H1 (cell line): ENCODE data around the gene PBX1. TPM values are rescaled to one million over a fixed set of nuclear protein-coding genes. Genes with fewer than 3 reads are reported as not detected.

ENCODE experiments used
- CTCF ChIA-PET: fragments of 300-600 bp; sonication (Branson Sonifier 250); formaldehyde crosslinking; loops from one replicate; lab custom pipeline; 2021; ENCODE audit not compliant: partially characterized antibody; lab: Charles Lee
- POLR2A ChIA-PET: fragments of 300-600 bp; sonication (Branson Sonifier 250); formaldehyde crosslinking; loops from one replicate; lab custom pipeline; 2021; ENCODE audit warnings: inconsistent platforms; ENCODE audit not compliant: partially characterized antibody; lab: Charles Lee
- DNase-seq, 2 experiments: peaks; one replicate each; pipeline versions ENCODE4 v3.0.0 to v3.0.0-alpha.2; 2010 to 2022; ENCODE audit warnings: low spot score in 2 of 2, low read depth in 1 of 2, mixed read lengths in 1 of 2
- FAIRE-seq: peaks from 2 replicates; lab custom pipeline; 2011; peaks lifted over from hg19 to GRCh38; lab: Jason Lieb, UNC
- H2AFZ ChIP-seq: 2 replicates; pipeline ENCODE4 v1.8.1; 2012; ENCODE audit warnings: low read length, inconsistent platforms
- H2AK5ac ChIP-seq: 2 replicates; pipeline ENCODE4 v1.6.1; 2013; ENCODE audit warnings: low read depth, low read length
- H2BK120ac ChIP-seq: replicated peaks from 2 replicates; pipeline ENCODE3; 2013; ENCODE audit warnings: low read depth, low read length, inconsistent platforms
- H2BK12ac ChIP-seq: 2 replicates; pipeline ENCODE4 v1.6.1; 2013; ENCODE audit warnings: low read depth, low read length
- H2BK15ac ChIP-seq: 2 replicates; pipeline ENCODE4 v1.6.1; 2013; ENCODE audit warnings: low read length
- H2BK20ac ChIP-seq: 2 replicates; pipeline ENCODE4 v1.6.1; 2013; ENCODE audit warnings: low read length
- H2BK5ac ChIP-seq: 2 replicates; pipeline ENCODE4 v1.6.1; 2013; ENCODE audit warnings: low read depth, low read length
- H3K14ac ChIP-seq: 2 replicates; pipeline ENCODE4 v1.6.1; 2013; ENCODE audit warnings: inconsistent platforms; ENCODE audit not compliant: insufficient read length
- H3K18ac ChIP-seq: 2 replicates; pipeline ENCODE4 v1.6.1; 2013; ENCODE audit warnings: low read length; ENCODE audit errors: extremely low read depth
- H3K23ac ChIP-seq: 2 replicates; pipeline ENCODE4 v1.6.1; 2013; ENCODE audit warnings: inconsistent platforms; ENCODE audit not compliant: insufficient read length
- H3K23me2 ChIP-seq: 2 replicates; pipeline ENCODE4 v1.6.1; 2013; ENCODE audit warnings: low read depth, low read length
- H3K27ac ChIP-seq: 2 replicates; pipeline ENCODE4 v1.6.1; 2011; ENCODE audit warnings: low read depth, low read length, inconsistent platforms
- H3K27me3 ChIP-seq, 4 experiments: replicated peaks in 1 of 4; 1 replicate in 1 of 4; 2 replicates in 3 of 4; pipeline versions ENCODE4 v1.6.1 to v1.8.1; 2011 to 2013; ENCODE audit warnings: low read length in 3 of 4, mild to moderate bottlenecking in 3 of 4, inconsistent platforms in 2 of 4, mixed read lengths in 2 of 4, moderate library complexity in 1 of 4; ENCODE audit not compliant: control insufficient read depth in 3 of 4, insufficient read depth in 3 of 4; ENCODE audit errors: extremely low read depth in 1 of 4
- H3K36me3 ChIP-seq, 4 experiments: 2 replicates each; pipeline versions ENCODE4 v1.6.1 to v1.8.1; 2011 to 2013; ENCODE audit warnings: mild to moderate bottlenecking in 4 of 4, low read length in 3 of 4, moderate library complexity in 2 of 4, control low read depth in 1 of 4, inconsistent platforms in 1 of 4; ENCODE audit not compliant: insufficient read depth in 4 of 4, control insufficient read depth in 2 of 4
- H3K4ac ChIP-seq: replicated peaks from 2 replicates; pipeline ENCODE3; 2013; ENCODE audit warnings: low read length, low read depth, mixed read lengths, inconsistent platforms; ENCODE audit not compliant: insufficient read length
- H3K4me1 ChIP-seq, 4 experiments: replicated peaks in 1 of 4; 1 replicate in 1 of 4; 2 replicates in 3 of 4; pipeline versions ENCODE4 v1.6.1 to v1.8.1; 2011 to 2013; ENCODE audit warnings: low read length in 3 of 4, inconsistent platforms in 2 of 4, mixed read lengths in 1 of 4; ENCODE audit not compliant: insufficient read depth in 4 of 4, control insufficient read depth in 3 of 4
- H3K4me2 ChIP-seq, 2 experiments: 2 replicates each; pipeline versions ENCODE4 v1.6.1 to v1.8.1; 2011 to 2013; ENCODE audit warnings: low read depth in 2 of 2, low read length in 2 of 2, control low read depth in 1 of 2, inconsistent platforms in 1 of 2, mild to moderate bottlenecking in 1 of 2; ENCODE audit not compliant: insufficient read depth in 1 of 2
- H3K4me3 ChIP-seq, 4 experiments: fragments of 200-600, 300-600 bp in 1 of 4; sonication (generic), shearing (Covaris generic), sonication (Bioruptor Twin) in 1 of 4; 2 replicates each; pipeline versions ENCODE4 v1.5.1 to v1.8.1; 2011 to 2016; ENCODE audit warnings: low read length in 4 of 4, low read depth in 3 of 4, control low read depth in 2 of 4, inconsistent platforms in 2 of 4, mild to moderate bottlenecking in 2 of 4, mixed read lengths in 1 of 4, moderate library complexity in 1 of 4; ENCODE audit not compliant: insufficient read depth in 2 of 4; ENCODE audit errors: extremely low read depth in 1 of 4
- H3K56ac ChIP-seq: replicated peaks from 2 replicates; pipeline ENCODE3; 2013; ENCODE audit warnings: low read depth, mild to moderate bottlenecking, mixed read lengths, low read length, inconsistent platforms; ENCODE audit not compliant: insufficient read length
- H3K79me1 ChIP-seq: 2 replicates; pipeline ENCODE4 v1.6.1; 2013; ENCODE audit warnings: low read depth, low read length, control low read depth
- H3K79me2 ChIP-seq, 2 experiments: 2 replicates each; pipeline versions ENCODE4 v1.6.1 to v1.8.1; 2012 to 2013; ENCODE audit warnings: low read length in 2 of 2, mild to moderate bottlenecking in 2 of 2, inconsistent platforms in 1 of 2; ENCODE audit not compliant: insufficient read depth in 2 of 2, control insufficient read depth in 1 of 2
- H3K9ac ChIP-seq, 4 experiments: replicated peaks in 1 of 4; 1 replicate in 1 of 4; 2 replicates in 3 of 4; pipeline versions ENCODE4 v1.6.1 to v1.8.1; 2011 to 2013; ENCODE audit warnings: low read depth in 3 of 4, low read length in 3 of 4, control low read depth in 2 of 4, mild to moderate bottlenecking in 2 of 4, moderate library complexity in 2 of 4, inconsistent platforms in 1 of 4; ENCODE audit errors: extremely low read depth in 1 of 4
- H3K9me3 ChIP-seq, 2 experiments: 2 replicates each; pipeline versions ENCODE4 v1.6.1 to v1.8.1; 2012 to 2013; ENCODE audit warnings: mild to moderate bottlenecking in 2 of 2, moderate library complexity in 2 of 2, control low read depth in 1 of 2, inconsistent platforms in 1 of 2, low read depth in 1 of 2, low read length in 1 of 2, mixed read lengths in 1 of 2; ENCODE audit not compliant: insufficient read depth in 2 of 2
- H4K20me1 ChIP-seq, 2 experiments: replicated peaks in 1 of 2; 2 replicates each; pipeline versions ENCODE3 to v1.8.1; 2011 to 2013; ENCODE audit warnings: inconsistent platforms in 2 of 2, low read length in 2 of 2, mild to moderate bottlenecking in 1 of 2; ENCODE audit not compliant: insufficient read depth in 2 of 2, control insufficient read depth in 1 of 2
- H4K5ac ChIP-seq: 2 replicates; pipeline ENCODE4 v1.6.1; 2013; ENCODE audit warnings: low read length, low read depth, mixed read lengths, inconsistent platforms; ENCODE audit not compliant: insufficient read length
- H4K8ac ChIP-seq: 2 replicates; pipeline ENCODE4 v1.8.0; 2013; ENCODE audit warnings: mild to moderate bottlenecking, moderate library complexity, low read length, inconsistent platforms; ENCODE audit not compliant: insufficient read depth; ENCODE audit errors: extremely low read depth
- H4K91ac ChIP-seq: replicated peaks from 2 replicates; pipeline ENCODE3; 2013; ENCODE audit warnings: low read length, mixed read lengths, inconsistent platforms; ENCODE audit not compliant: insufficient read length
- CBX8 ChIP-seq: fragments of 300-800, 300-1000 bp; sonication (generic); IDR thresholded peaks from 2 replicates; pipeline ENCODE4 v1.7.1; 2016; ENCODE audit warnings: low read depth, low read length, borderline replicate concordance
- MAFK ChIP-seq: IDR thresholded peaks from 2 replicates; pipeline ENCODE4 v1.6.1; 2012; ENCODE audit warnings: low read depth, mild to moderate bottlenecking, improper control_type of control experiment, low read length
- WGBS, 2 experiments: shearing (Covaris generic) in 1 of 2; methylation state at CpG; one replicate each; pipeline versions ENCODE4 v1.1.6 to v1.1.7; 2013 to 2015; ENCODE audit warnings: low lambda C conversion rate in 2 of 2, mixed read lengths in 2 of 2, inconsistent platforms in 1 of 2, low coverage in 1 of 2, missing lambda C conversion rate in 1 of 2; ENCODE audit not compliant: insufficient replicate concordance in 2 of 2, insufficient coverage in 1 of 2, insufficient read length in 1 of 2; ENCODE audit errors: extremely low coverage in 1 of 2, missing lambda C conversion rate in 1 of 2; 5-methylcytosine and 5-hydroxymethylcytosine counted together
- polyA plus RNA-seq, 7 experiments: library from polyadenylated mRNA; depleted of rRNA in 3 of 7; stranded (reverse) in 5 of 7; unstranded in 2 of 7; fragments of >200 nt in 5 of 7; fragments of 200-250 nt in 2 of 7; gene quantifications; 1 replicate in 5 of 7; 2 replicates in 1 of 7; 4 replicates in 1 of 7; pipeline versions ENCODE4 v1.2.1 to v1.2.3, GENCODE V29; 2011 to 2013; ENCODE audit warnings: missing spikeins in 2 of 7, mixed read lengths in 2 of 7
- total RNA-seq: library from RNA; stranded (reverse); fragmentation: NEBNext Ultra II Directional; extraction: Animal tissue kit (Norgen Biotek cat#: 25700); gene quantifications from 2 replicates; pipeline ENCODE4 v1.2.1, GENCODE V29; 2021

Gene PBX1
- total and polyA plus RNA-seq, 2 of the 8 experiments (the other 6 are each of a cell fraction or from before 2014, with no cell fraction given) = 87.4 to 124 TPM

DNA sequence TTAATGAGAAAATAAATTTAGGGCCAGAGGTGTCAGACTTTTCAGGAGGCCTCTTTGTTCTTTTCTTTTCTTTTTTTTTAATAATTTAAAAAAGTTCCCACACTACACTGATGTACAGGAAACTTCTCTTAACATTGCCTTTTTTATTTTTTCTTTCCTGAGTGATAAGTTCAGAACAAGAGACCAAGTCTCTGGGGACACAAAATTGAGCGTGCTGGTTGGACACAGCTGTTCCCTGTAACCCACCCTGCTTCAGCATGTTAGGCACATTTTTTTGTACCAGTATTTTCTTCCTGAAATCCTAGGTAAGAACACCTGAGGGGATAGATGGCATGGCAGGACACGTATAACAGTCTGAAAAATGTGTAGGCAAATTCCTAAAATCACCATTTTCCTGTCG, 50.1 kb downstream of the PBX1 start:
- Histone ChIP-seq H3K4me2 (no peak overlapping the region), H3K4me1 (peaks cover 20 to 60% (median 49%) of the 10 kb centered on the region in 4 experiments), H2BK20ac (no peak overlapping the region), H3K79me2 (peaks cover 17 to 93% of the 10 kb centered on the region in 2 experiments), H3K36me3 (peaks cover 0 to 5% (median 4%) of the 10 kb centered on the region in 4 experiments; a peak in 4 of 8 replicates), H3K56ac (no peak overlapping the region), H2BK15ac (no peak overlapping the region), H2BK120ac (no peak overlapping the region), H3K23ac (no peak overlapping the region), H4K20me1 (peaks cover 30 to 32% of the 10 kb centered on the region in 2 experiments), H3K4me3 (no peak overlapping the region), H2AK5ac (no peak overlapping the region), H2BK5ac (no peak overlapping the region), H3K27ac (no peak overlapping the region), H2BK12ac (no peak overlapping the region), H3K4ac (no peak overlapping the region), H4K5ac (no peak overlapping the region), H3K23me2 (no peaks in the 10 kb centered on the region; the same call in none of the 2 replicates), H3K9me3 (no peaks in the 10 kb centered on the region), H3K79me1 (peaks cover 5% of the 10 kb centered on the region), H3K27me3 (no peaks in the 10 kb centered on the region), H3K9ac (no peak overlapping the region), H4K8ac (no peak overlapping the region), H4K91ac (no peak overlapping the region), H3K18ac (no peak overlapping the region; the same call in 1 of the 2 replicates), H2AFZ (no peak overlapping the region), H3K14ac (no peak overlapping the region)
- DNase-seq (no peak), FAIRE-seq (no peak)
- ChIA-PET CTCF (interaction anchor here (0.7 kb wide), 1 partner anchor 14 kb away, joined by 3 read pairs; no protein-coding TSS in a partner anchor), POLR2A (interaction anchor here (0.9 to 1.5 kb wide), 2 partner anchors 13 to 50 kb away, joined by 3 to 4 read pairs; partner anchors contain the start of gene PBX1)
- 81% methylated on average over 3 of the region's 3 CpGs; no CpG with 5 or more reads in 1 of the 2 experiments for WGBS, 2 experiments
- TF ChIP-seq MAFK (no peak), CBX8 (no peak)
